SKM-1 (cell line): ENCODE results near the gene VTN.

Experiments used
- DNase-seq: peaks from one replicate; lab custom pipeline; 2025; ENCODE audit not compliant: unreplicated experiment; lab: John Stamatoyannopoulos, UW

VTN gene

DNA sequence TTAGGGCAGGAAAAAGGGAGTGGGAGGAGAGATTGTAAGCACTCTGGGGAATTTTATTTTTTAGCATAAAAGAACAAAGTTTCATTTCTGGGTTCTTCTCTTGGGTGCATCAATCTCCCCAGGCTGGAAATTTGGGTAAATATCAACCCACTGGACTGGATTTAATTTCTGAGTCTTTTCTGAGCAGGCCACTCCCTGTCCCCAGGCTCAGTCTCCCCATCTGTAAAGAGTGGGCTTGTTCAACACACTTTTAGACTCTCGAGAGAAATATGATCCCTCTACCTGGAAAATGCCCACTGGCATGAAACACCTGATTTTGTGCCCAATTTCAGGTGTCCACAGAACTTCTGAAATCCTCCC is 617 bp upstream of the VTN start:
- DNase-seq: no peak

- DNase-seq: no peak
These were observed 448 bp downstream of the VTN start for GRCh38 chr17:28369684-28370034.

GRCh38 chr17:28368915-28369683 is 1.0 kb downstream of the VTN start:
- DNase-seq: no peak

DNA sequence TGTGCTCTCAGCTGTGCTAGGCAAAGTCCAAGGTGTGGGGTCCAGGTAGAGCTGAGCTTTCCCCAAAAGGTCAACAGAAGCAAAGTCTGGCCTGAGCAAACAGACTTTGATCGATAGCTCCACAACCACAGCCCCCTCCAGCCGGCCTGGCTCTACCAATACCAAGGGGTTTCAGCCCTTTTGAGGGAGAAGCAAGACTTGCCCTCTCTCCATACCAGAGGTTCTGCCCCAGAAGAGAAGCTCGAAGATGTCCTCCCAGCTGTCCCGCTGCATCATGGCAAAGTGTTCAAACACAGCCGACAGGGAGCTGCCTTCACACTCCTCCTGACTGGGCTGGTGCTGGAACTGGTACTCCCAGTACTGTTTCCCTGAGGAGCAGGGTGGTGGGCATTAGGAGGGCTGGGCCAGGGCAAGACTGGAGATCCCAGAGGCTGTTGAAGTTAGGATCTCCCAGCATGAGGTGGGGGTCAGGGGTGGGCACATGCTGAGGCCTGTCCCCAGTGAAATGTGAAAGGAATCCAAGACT is 1.7 kb downstream of the VTN start:
- no peak for DNase-seq

GRCh38 chr17:28367641-28368305 is 2.3 kb downstream of the VTN start:
- no peak for DNase-seq

DNA sequence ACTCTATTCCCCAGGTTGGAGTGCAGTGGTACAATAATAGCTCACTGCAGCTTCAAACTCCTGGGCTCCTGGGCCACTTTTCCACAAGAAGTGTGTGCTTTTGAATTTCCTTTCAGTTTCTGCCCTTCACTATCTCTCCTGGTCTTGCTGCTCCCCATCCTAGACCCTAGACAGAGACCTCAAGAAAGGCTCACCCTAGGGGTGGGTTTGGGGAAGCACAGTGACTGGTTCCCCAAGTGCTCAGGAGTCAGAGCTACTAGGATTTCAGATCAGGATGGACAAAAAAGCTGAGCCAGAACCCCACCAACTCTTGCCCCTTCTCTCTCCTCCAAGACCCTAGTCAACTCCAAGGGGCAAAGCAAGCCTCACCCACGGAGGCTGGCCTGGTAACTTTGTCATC is 3.5 kb downstream of the VTN start:
- DNase-seq: no peak

DNA sequence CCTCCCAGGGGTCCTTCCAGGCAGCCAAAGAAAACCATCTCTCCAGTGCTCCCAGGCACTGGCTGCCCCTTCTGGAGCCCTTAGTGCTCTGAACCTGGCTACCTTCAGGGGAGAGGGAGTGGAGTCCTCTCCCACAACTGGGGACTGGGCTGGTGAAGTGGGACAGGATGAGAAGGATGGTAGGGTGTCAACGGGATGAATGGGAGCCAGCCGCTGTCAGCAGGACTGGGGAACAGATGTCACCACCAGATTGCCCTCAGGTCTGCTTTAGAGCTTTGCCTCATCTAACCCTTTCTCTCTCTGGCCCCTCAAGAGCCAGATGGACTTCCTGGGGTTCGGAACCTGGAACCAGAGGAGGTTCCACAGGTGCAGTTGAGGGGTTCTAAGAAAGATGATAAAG is 4.6 kb downstream of the VTN start:
- DNase-seq: no peak

GRCh38 chr17:28364665-28365363 is 5.3 kb downstream of the VTN start, which contains the start of gene SEBOX:
Gene SEBOX, minus strand, starts transcription at chr17:28365199. Its CDS starts 48 bp downstream, at chr17:28365151.
- DNase-seq: no peak

- no peak for DNase-seq
These were observed 6.1 kb downstream of the VTN start for GRCh38 chr17:28363776-28364650.

DNA sequence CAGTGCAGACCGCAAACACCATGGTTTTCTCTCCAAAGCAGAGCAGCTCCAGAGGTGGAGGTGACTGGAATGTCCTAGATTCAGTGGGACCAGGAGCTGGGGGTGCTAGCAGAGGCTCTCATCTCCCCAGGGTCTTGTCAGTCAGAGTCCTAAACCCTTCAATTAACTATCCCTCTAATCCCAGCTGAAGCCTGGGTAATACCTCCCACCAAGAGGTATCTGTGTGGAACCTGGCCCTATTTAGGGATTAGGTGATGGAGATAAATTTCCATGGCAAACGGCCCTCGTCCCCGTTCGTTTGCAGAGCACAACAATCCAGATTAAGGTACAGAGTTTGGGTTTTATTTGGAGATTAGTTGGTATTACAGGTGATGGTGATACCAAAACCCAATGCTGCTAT is 6.9 kb downstream of the VTN start:
- DNase-seq: no peak

DNA sequence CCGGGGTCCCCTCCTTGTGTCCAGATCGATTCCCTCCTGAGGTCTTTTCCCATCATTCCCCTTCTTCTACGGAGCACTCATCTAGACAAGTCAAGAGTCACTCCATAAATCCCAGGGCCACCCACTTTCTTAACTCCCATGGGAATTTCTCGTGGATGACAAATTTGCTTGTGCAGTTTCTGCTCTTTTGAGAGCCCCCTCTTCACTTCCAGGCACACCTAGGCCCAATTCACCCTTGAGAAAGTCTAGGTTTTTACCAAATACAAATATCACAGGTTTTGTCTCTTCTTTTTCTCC is 12.3 kb downstream of the VTN start:
- DNase-seq: no peak

DNA sequence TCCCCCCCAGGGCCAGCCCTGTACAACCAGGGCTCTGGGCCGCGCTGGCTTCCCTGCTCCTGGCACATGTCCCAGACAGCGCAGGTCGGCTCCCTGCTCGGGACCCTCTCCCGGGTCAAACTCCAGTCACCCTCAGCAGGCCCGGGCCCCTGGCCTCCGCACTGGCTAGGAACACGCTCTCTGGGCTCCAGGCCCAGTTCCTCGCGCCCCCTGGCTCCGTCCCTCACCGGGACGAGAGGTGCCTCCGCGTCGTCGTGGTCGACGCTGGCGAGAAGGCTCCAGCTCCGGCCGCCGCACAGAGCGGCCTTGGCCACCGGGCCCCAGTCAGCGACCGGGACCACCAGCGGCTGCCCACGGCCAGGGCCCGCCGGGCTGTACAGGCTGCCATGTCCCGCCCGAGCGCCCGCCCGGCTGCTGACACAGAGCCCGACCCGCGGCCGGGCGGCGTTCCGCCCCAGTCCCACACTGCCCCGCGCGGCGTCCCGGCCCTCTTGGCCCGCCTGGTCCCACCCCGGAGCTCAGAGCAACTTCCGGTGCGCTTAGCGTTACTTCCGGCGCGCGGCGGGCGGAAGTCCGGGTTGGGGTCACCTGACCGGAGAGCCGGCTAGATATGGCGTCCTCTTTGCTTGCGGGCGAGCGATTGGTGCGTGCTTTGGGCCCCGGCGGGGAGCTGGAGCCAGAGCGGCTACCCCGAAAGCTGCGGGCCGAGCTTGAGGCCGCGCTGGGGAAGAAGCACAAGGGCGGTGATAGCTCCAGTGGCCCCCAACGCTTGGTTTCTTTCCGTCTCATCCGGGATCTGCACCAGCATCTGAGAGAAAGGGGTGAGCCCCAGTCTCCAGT is 12.8 kb downstream of the VTN start, which contains the start of gene POLDIP2:
Gene POLDIP2, minus strand, starts transcription at position 467 of the 840 bp plus-strand sequence. Its CDS starts 79 bp downstream, at position 388.
- DNase-seq: peak; percentile 91

DNA sequence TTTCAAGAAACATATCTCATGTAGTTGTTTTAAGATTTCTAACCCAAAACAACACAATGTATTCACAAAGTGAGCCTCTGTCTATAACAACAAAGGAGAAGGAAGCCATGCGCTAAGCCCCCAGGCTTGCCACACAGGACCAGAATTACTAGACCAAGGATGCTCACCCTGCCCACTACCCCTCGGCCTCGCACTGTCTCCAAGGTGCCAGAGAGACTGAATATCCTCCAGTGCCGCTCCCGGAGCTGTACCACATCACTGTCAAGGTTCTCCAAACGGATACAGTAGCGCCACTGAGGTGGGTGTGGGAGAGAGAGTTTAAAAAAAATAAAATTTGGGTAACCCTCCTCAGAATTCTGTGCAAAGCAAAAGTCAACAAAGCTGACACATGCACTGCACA is 19.8 kb downstream of the VTN start:
- no peak for DNase-seq

DNA sequence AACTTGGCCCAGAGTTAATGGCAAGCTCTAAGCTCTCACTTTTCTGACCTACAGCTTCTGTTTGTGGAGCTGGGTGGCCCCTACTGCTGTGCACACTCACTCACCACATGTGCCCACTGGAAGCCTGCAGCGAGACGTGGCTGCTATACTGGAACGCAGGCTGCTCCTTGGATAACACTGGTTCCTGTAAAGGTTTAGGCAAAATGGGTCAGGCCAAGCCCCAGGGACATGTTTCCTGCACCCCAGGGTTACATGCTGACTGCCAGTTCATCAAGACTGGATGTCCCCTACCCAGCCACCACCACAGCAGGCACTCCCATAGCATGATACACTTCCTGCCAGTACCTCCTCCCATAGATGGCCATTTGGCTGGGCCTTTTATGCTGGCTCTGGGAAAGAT is 21.1 kb downstream of the VTN start:
- no peak for DNase-seq

- DNase-seq: no peak
These were observed 22.7 kb downstream of the VTN start for GRCh38 chr17:28347261-28347891.

GRCh38 chr17:28346746-28347246 is 23.3 kb downstream of the VTN start:
- no peak for DNase-seq

- DNase-seq: no peak
These were observed 23.9 kb downstream of the VTN start for GRCh38 chr17:28346199-28346580.

DNA sequence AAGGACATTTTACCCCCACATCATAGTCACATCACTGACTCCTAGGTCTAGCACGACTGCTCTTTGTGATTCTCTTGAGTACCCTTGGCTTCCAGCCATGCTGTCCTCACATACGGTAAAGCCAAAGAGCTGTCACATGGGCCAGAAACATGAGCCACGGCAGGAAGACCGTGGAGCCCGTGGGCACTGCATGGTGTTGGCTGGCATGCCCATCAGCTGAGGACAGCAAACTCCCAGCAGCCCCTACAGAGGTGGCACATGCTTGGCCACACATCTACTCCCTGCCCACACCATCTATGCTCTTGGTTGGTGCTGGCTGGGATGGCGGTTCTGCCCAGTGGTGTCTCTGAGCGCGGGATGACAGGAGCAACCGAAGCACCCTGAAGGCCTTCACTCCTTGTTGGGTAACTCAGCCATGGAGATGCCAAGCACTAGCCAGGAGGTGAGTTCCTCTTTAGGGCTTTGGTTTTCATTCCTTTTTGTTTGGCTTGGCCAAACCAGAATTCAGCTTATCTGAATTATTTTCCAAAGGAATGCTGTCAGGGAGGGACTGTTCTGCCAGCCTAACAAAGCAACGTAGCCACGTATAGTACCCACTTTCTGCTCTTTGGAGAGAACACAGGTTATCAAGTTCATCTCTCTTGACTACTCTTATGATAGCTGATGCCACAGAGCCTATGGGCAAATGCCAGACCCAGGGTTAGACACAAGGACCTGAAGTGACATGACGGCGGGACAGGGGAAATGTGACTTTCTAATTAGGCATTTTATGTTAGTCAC is 24.5 kb downstream of the VTN start:
- DNase-seq: no peak

- no peak for DNase-seq
These were observed 25.6 kb downstream of the VTN start for GRCh38 chr17:28344435-28344901.
